ENCODE measurements around the gene LRRC23. TPM values are rescaled to one million over a fixed set of nuclear protein-coding genes. Genes with fewer than 3 reads are reported as not detected.

Gene LRRC23
- total and polyA plus RNA-seq, 2 experiments from 2014 or later, result 2.4 to 9.1 TPM

- peaks cover 47% of the 10 kb centered on the region for H3K4me1 ChIP-seq (ENCODE audit: insufficient read depth)
- Mint-ChIP-seq H3K27me3 (ENCODE audit: insufficient read depth, low read depth, poor library complexity) (peaks cover 22% of the 10 kb centered on the region), H3K27ac (no peak overlapping the region), H3K9me3 (no peaks in the 10 kb centered on the region; the same call in 1 of the 3 replicates), H3K4me3 (peak overlapping the region; percentile 97), H3K36me3 (ENCODE audit: low read depth) (peaks cover 37% of the 10 kb centered on the region), H3K4me1 (peaks cover 45% of the 10 kb centered on the region)
- no peak overlapping the region for H2AFZ ChIP-seq
- DNase-seq (ENCODE audit: low spot score) (no peak), ATAC-seq (no peak)
- H3K36me3 ChIP-seq (ENCODE audit: insufficient read depth), result peaks cover 10% of the 10 kb centered on the region
- H3K4me2 ChIP-seq, result peak overlapping the region; percentile 99
- peak overlapping the region; percentile 97 for H3K4me3 ChIP-seq
- H3K27ac ChIP-seq (ENCODE audit: low read depth), result no peak overlapping the region
- TF ChIP-seq, protein P1, sequence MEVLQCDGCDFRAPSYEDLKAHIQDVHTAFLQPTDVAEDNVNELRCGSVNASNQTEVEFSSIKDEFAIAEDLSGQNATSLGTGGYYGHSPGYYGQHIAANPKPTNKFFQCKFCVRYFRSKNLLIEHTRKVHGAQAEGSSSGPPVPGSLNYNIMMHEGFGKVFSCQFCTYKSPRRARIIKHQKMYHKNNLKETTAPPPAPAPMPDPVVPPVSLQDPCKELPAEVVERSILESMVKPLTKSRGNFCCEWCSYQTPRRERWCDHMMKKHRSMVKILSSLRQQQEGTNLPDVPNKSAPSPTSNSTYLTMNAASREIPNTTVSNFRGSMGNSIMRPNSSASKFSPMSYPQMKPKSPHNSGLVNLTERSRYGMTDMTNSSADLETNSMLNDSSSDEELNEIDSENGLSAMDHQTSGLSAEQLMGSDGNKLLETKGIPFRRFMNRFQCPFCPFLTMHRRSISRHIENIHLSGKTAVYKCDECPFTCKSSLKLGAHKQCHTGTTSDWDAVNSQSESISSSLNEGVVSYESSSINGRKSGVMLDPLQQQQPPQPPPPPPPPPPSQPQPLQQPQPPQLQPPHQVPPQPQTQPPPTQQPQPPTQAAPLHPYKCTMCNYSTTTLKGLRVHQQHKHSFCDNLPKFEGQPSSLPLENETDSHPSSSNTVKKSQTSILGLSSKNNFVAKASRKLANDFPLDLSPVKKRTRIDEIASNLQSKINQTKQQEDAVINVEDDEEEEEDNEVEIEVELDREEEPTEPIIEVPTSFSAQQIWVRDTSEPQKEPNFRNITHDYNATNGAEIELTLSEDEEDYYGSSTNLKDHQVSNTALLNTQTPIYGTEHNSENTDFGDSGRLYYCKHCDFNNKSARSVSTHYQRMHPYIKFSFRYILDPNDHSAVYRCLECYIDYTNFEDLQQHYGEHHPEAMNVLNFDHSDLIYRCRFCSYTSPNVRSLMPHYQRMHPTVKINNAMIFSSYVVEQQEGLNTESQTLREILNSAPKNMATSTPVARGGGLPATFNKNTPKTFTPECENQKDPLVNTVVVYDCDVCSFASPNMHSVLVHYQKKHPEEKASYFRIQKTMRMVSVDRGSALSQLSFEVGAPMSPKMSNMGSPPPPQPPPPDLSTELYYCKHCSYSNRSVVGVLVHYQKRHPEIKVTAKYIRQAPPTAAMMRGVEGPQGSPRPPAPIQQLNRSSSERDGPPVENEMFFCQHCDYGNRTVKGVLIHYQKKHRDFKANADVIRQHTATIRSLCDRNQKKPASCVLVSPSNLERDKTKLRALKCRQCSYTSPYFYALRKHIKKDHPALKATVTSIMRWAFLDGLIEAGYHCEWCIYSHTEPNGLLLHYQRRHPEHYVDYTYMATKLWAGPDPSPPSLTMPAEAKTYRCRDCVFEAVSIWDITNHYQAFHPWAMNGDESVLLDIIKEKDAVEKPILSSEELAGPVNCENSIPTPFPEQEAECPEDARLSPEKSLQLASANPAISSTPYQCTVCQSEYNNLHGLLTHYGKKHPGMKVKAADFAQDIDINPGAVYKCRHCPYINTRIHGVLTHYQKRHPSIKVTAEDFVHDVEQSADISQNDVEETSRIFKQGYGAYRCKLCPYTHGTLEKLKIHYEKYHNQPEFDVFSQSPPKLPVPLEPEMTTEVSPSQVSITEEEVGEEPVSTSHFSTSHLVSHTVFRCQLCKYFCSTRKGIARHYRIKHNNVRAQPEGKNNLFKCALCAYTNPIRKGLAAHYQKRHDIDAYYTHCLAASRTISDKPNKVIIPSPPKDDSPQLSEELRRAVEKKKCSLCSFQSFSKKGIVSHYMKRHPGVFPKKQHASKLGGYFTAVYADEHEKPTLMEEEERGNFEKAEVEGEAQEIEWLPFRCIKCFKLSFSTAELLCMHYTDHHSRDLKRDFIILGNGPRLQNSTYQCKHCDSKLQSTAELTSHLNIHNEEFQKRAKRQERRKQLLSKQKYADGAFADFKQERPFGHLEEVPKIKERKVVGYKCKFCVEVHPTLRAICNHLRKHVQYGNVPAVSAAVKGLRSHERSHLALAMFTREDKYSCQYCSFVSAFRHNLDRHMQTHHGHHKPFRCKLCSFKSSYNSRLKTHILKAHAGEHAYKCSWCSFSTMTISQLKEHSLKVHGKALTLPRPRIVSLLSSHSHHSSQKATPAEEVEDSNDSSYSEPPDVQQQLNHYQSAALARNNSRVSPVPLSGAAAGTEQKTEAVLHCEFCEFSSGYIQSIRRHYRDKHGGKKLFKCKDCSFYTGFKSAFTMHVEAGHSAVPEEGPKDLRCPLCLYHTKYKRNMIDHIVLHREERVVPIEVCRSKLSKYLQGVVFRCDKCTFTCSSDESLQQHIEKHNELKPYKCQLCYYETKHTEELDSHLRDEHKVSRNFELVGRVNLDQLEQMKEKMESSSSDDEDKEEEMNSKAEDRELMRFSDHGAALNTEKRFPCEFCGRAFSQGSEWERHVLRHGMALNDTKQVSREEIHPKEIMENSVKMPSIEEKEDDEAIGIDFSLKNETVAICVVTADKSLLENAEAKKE (CRISPR knock-in tag; IDR thresholded peaks at IDR 0.05), result no peak
- TF ChIP-seq ZNF114 (CRISPR knock-in tag; IDR thresholded peaks at IDR 0.05), result no peak
- no peak for TF ChIP-seq CREB1 (CRISPR knock-in tag; IDR thresholded peaks at IDR 0.05; ENCODE audit: low read depth)
- no peak for TF ChIP-seq NANOG (IDR thresholded peaks at IDR 0.05; ENCODE audit: borderline replicate concordance)
- no peak for TF ChIP-seq REST (IDR thresholded peaks at IDR 0.05; ENCODE audit: unreplicated experiment)
- TF ChIP-seq POLR2AphosphoS5 (IDR thresholded peaks at IDR 0.05; ENCODE audit: low read depth), result no peak
- TF ChIP-seq ZNF331 (CRISPR knock-in tag; IDR thresholded peaks at IDR 0.05; ENCODE audit: low read depth), result no peak
- TF ChIP-seq EZH2 (IDR thresholded peaks at IDR 0.05; ENCODE audit: low read depth, unreplicated experiment), result no peak
- TF ChIP-seq, protein P2, sequence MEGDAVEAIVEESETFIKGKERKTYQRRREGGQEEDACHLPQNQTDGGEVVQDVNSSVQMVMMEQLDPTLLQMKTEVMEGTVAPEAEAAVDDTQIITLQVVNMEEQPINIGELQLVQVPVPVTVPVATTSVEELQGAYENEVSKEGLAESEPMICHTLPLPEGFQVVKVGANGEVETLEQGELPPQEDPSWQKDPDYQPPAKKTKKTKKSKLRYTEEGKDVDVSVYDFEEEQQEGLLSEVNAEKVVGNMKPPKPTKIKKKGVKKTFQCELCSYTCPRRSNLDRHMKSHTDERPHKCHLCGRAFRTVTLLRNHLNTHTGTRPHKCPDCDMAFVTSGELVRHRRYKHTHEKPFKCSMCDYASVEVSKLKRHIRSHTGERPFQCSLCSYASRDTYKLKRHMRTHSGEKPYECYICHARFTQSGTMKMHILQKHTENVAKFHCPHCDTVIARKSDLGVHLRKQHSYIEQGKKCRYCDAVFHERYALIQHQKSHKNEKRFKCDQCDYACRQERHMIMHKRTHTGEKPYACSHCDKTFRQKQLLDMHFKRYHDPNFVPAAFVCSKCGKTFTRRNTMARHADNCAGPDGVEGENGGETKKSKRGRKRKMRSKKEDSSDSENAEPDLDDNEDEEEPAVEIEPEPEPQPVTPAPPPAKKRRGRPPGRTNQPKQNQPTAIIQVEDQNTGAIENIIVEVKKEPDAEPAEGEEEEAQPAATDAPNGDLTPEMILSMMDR (conservative IDR thresholded peaks at IDR 0.05; ENCODE audit: low read depth in 2 of 2), result no peak
- no peak for TF ChIP-seq EZH2phosphoT487 (IDR thresholded peaks at IDR 0.05; ENCODE audit: unreplicated experiment)
- TF ChIP-seq JUNB (IDR thresholded peaks at IDR 0.05; ENCODE audit: unreplicated experiment), result no peak
- TF ChIP-seq ETS1 (IDR thresholded peaks at IDR 0.05), result no peak
- no peak for TF ChIP-seq STAT1 (IDR thresholded peaks at IDR 0.05; ENCODE audit: unreplicated experiment)
- H3K9me2 ChIP-seq (ENCODE audit: insufficient read depth), result no peaks in the 10 kb centered on the region
- no peaks in the 10 kb centered on the region for H3K27me3 ChIP-seq (ENCODE audit: insufficient read depth)
- H3F3A ChIP-seq (replicated peaks; ENCODE audit: low read depth), result peaks cover 42% of the 10 kb centered on the region
- H4K20me1 ChIP-seq (replicated peaks; ENCODE audit: insufficient read depth), result peaks cover 32% of the 10 kb centered on the region
- peaks cover 59% of the 10 kb centered on the region for H3K79me2 ChIP-seq (replicated peaks; ENCODE audit: insufficient read depth)
Observed at GRCh38 chr12:6929466-6930452, 25.1 kb downstream of the LRRC23 start.

All from GM23338 (cell line).